ENCODE data around the gene HSPH1.
"Not testable (repeated sequence)": the region's sequence is repeated elsewhere in the genome, so short reads cannot be mapped to it uniquely, and the experiment has no call there.

The HSPH1 gene

DNA sequence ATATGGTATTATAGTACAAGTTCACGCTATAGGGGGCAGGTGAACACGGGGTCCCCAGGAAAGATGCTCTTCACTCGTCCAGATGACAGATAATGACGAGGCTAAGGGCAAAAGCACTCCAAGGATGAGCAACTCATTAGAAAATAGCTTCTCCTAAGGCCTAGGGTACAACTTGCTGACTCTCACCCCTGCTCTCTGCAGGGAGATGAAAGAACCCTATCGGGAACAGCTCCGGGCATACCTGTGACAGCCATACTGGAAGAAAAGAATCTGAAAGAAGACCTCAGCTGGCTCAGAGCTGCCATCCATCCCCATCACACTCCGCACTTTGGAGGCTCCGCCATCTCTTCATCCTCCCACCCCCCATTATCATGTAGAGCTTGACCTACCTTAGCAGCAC lies 17.5 kb upstream of the HSPH1 start:
- in situ Hi-C loops (cut with HindIII; ENCODE audit: low sequenced_read_pairs), result no loop called here

DNA sequence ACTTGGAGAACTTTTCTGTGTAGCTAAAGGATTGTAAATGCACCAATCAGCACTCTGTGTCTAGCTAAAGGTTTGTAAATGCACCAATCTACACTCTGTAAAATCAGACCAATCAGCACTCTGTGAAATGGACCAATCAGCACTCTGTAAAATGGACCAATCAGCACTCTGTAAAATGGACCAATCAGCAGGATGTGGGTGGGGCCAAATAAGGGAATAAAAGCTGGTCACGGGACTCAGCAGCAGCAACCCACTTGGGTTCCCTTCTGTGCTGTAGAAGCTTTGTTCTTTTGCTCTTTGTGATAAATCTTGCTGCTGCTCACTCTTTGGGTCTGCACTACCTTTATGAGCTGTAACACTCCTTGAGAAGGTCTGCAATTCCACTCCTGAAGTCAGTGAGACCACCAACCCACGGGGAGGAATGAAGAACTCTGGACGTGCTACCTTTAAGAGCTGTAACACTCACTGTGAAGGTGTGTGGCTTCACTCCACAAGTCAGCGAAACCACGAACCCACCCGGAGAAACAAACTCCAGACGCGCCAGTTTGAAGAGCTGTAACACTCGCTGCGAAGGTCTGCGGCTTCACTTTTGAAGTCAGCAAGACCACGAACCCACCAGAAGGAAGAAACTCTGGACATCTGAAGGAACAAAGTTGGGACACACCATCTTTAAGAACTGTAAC lies 16.2 kb upstream of the HSPH1 start:
- in situ Hi-C loops (cut with HindIII; ENCODE audit: low sequenced_read_pairs), result not testable (repeated sequence)

GRCh38 chr13:31175847-31176532 lies 14.3 kb upstream of the HSPH1 start:
- in situ Hi-C loops (cut with HindIII; ENCODE audit: low sequenced_read_pairs), result no loop called here

- in situ Hi-C loops (cut with HindIII; ENCODE audit: low sequenced_read_pairs), result no loop called here
These were observed 12.3 kb upstream of the HSPH1 start for GRCh38 chr13:31174018-31174417.

DNA sequence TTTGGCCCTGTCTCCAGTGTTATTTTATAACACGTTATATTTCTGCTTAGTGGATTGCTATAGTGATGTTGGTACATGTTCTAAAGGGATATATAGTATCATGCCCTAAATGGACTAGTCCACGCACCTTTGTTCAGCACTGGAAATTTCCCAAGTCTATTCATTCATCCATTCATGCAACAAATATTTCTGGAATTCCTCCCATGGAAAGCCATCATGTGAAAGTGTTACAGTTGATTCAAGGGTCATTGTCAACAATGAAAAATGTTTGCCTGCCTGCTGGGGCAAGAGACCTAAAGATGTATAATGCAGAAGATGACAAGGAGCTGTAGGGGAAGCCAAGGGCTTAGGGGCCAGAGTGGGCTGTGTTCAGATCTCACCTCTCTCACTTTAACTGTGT lies 10.8 kb upstream of the HSPH1 start:
- in situ Hi-C loops (cut with HindIII; ENCODE audit: low sequenced_read_pairs), result no loop called here

DNA sequence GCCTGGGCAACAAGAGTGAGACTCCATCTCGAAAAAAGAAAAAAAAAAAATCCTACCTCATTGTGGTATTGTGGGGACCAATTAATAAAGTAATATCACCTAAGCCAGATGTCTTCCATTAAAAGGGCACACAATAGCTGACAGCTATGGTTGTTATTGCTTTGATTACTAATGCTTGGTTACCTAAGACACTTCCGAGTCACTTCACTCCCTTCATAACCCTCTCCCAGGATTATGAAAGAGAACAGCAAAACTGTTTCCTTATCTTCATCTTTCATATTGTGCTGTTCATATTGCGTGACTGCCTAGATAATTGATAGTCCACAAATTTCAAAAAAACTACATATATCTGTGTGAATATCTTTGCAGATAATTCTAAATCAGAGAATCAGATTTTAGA lies 10.3 kb upstream of the HSPH1 start:
- in situ Hi-C loops (cut with HindIII; ENCODE audit: low sequenced_read_pairs), result no loop called here

- in situ Hi-C loops (cut with HindIII; ENCODE audit: low sequenced_read_pairs), result no loop called here
These were observed 7.0 kb upstream of the HSPH1 start for GRCh38 chr13:31168736-31169135.

DNA sequence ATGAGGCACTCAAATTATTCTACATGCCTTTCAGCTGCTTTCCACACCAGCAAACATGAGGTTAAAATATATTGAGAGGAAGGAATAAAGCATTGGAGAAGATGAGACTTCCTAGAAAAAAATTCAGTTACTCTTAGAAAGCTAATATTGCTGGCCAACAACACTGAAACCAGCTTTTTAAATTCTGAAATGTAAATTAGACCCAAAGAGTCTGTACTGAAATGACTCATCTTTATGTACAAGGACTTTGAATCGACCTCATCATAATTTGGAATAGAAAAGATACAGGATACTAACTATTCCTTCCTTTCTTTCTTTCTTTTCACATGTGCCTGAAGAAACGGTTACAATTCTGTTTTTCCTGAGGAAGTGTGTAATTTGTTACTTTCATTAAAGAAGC lies 6.5 kb upstream of the HSPH1 start:
- in situ Hi-C loops (cut with HindIII; ENCODE audit: low sequenced_read_pairs), result no loop called here

GRCh38 chr13:31167490-31167889 lies 5.8 kb upstream of the HSPH1 start:
- in situ Hi-C loops (cut with HindIII; ENCODE audit: low sequenced_read_pairs), result no loop called here

GRCh38 chr13:31166591-31166990 lies 4.9 kb upstream of the HSPH1 start:
- in situ Hi-C loops (cut with HindIII; ENCODE audit: low sequenced_read_pairs), result no loop called here

GRCh38 chr13:31162151-31163008 lies 676 bp upstream of the HSPH1 start:
- in situ Hi-C loops (cut with HindIII; ENCODE audit: low sequenced_read_pairs), result no loop called here

- in situ Hi-C loops (cut with HindIII; ENCODE audit: low sequenced_read_pairs), result no loop called here
These were observed 697 bp downstream of the HSPH1 start for GRCh38 chr13:31160857-31161556.

GRCh38 chr13:31159306-31159705 lies 2.4 kb downstream of the HSPH1 start:
- in situ Hi-C loops (cut with HindIII; ENCODE audit: low sequenced_read_pairs), result no loop called here

GRCh38 chr13:31154939-31155338 lies 6.8 kb downstream of the HSPH1 start:
- in situ Hi-C loops (cut with HindIII; ENCODE audit: low sequenced_read_pairs), result no loop called here

- in situ Hi-C loops (cut with HindIII; ENCODE audit: low sequenced_read_pairs), result no loop called here
These were observed 9.9 kb downstream of the HSPH1 start for GRCh38 chr13:31151837-31152236.

GRCh38 chr13:31150315-31150985 lies 11.3 kb downstream of the HSPH1 start:
- in situ Hi-C loops (cut with HindIII; ENCODE audit: low sequenced_read_pairs), result no loop called here

DNA sequence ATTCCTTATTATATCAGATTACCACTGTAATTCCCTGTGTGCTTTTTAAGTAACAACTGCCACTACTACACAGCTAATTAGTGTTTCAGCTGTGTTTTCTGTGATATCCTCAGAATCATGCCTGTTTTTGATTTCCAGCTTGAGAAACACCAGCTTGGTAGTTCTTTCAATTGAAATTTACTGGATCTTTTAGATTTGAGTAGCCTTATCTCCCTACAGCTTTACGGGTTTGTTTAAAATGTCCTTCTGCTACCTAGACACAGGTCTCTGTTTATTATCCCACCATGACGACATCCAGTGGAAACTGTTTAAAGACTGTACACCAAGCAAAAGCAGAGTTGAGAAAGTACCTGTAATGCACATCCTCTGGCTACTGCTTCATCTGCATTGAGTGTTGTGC lies 12.1 kb downstream of the HSPH1 start:
- in situ Hi-C loops (cut with HindIII; ENCODE audit: low sequenced_read_pairs), result no loop called here

DNA sequence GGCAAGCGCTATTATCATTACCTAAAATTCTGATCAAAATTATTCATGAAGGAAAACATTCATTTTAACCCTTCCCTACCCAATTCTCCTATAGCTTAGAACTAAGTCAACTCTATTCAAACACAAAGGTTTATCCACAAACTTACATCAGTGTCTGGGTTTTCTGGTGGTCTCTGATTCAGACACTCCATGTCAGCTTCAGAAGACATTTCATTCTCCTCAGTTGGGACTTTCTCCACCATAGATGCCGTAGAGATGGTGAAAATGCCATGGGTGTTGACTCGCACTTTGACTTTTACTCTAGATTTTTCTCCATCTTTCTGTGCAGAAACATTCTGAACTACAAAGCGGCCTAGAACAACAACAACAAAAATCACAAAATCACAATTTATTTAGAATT lies 16.3 kb downstream of the HSPH1 start:
- in situ Hi-C loops (cut with HindIII; ENCODE audit: low sequenced_read_pairs), result no loop called here

DNA sequence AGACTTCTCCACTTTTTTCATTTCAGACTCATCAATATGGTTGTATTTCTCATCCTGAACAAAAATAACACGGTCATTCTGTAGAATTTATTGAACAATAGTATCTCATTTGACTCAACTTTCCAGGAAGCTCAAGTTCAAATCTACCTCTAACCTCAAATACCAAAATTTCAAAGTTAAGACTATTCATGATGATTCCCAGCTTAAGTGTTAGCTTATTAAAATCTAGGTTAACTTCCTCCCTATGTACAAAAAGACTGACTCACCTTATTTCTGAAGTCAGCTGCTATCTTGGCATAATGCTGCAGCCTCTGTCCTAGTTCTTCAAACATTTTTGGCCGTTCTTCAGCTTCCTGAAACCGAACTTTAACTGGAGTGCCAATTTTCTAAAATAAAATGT lies 23.2 kb downstream of the HSPH1 start:
- in situ Hi-C loops (cut with HindIII; ENCODE audit: low sequenced_read_pairs), result loop anchor here (10.0 kb wide), 1 partner anchor 994 kb away; no protein-coding TSS in a partner anchor

GRCh38 chr13:31136724-31137123 lies 25.0 kb downstream of the HSPH1 start:
- in situ Hi-C loops (cut with HindIII; ENCODE audit: low sequenced_read_pairs), result loop anchor here (10.0 kb wide), 1 partner anchor 992 kb away; no protein-coding TSS in a partner anchor
